ENCODE measurements around the gene GAS2. TPM values are rescaled to one million over a fixed set of nuclear protein-coding genes. Genes with fewer than 3 reads are reported as not detected.

Gene GAS2
- total and polyA plus RNA-seq, 9 of the 15 experiments (the other 6 are each of a cell fraction or from before 2014, with no cell fraction given): 0.77 to 1.9 (median 1.1) TPM

- no TSS peak for BruUV-seq (replicated peaks)
Measured at GRCh38 chr11:22715971-22716370, 49.6 kb downstream of the GAS2 start.

More at GRCh38 chr11:22715971-22716370, 49.6 kb downstream of the GAS2 start:
- Histone ChIP-seq H3K9ac (ENCODE audit: insufficient read depth in 1 of 2, low read depth in 2 of 2, low read length in 2 of 2) (no peak overlapping the region), H4K20me1 (replicated peaks; ENCODE audit: control insufficient read depth, insufficient read depth, low read length) (no peaks in the 10 kb centered on the region), H2AFZ (ENCODE audit: low read depth, low read length) (no peak overlapping the region), H3K4me2 (ENCODE audit: insufficient read depth, low read length) (no peak overlapping the region), H3K79me2 (ENCODE audit: control insufficient read depth, insufficient read depth, low read length) (no peaks in the 10 kb centered on the region), H3K9me1 (ENCODE audit: control insufficient read depth, insufficient read depth, low read length) (no peaks in the 10 kb centered on the region), H3K36me3 (ENCODE audit: control insufficient read depth, insufficient read depth, low read length) (no peaks in the 10 kb centered on the region), H3K27ac (ENCODE audit: extremely low read depth, low read depth, low read length) (no peak overlapping the region), H3K4me1 (replicated peaks in 1 of 2; ENCODE audit: control insufficient read depth in 2 of 2, insufficient read depth in 2 of 2, low read length in 2 of 2) (no peaks in the 10 kb centered on the region), H3K4me3 (no peak overlapping the region), H3K9me3 (replicated peaks; ENCODE audit: control insufficient read depth, insufficient read depth, low read depth, low read length) (no peaks in the 10 kb centered on the region), H3K27me3 (ENCODE audit: control insufficient read depth in 2 of 2, insufficient read depth in 2 of 2, low read length in 2 of 2) (no peaks in the 10 kb centered on the region)
- intact Hi-C loops (cut with micrococcal nuclease) (no loop called here), in situ Hi-C loops (cut with MboI) (no loop called here)
- ChIA-PET CTCF (ENCODE audit: low intra/inter-chr PET ratio) (no interaction called here), POLR2A (no interaction called here)
- WGBS (ENCODE audit: insufficient coverage, low coverage, missing lambda C conversion rate): 11% methylated on average over 3 of the region's 3 CpGs
- no peak for ATAC-seq
- DNase-seq (ENCODE audit: extremely low read depth in 1 of 4, low spot score in 3 of 4): no peak
- no peak for FAIRE-seq
- TF ChIP-seq ZNF316 (IDR thresholded peaks at IDR 0.05): peak; percentile 61
- TF ChIP-seq SIN3B (IDR thresholded peaks at IDR 0.05; ENCODE audit: low read depth): no peak
- no peak for TF ChIP-seq RBBP5 (IDR thresholded peaks at IDR 0.05; ENCODE audit: borderline replicate concordance, insufficient read depth, low read length, poor library complexity, severe bottlenecking)
- TF ChIP-seq ZNF146 (CRISPR knock-in tag; IDR thresholded peaks at IDR 0.05; ENCODE audit: unreplicated experiment): no peak
- TF ChIP-seq NR1H2 (CRISPR knock-in tag; IDR thresholded peaks at IDR 0.05): no peak
- TF ChIP-seq NKRF (IDR thresholded peaks at IDR 0.05; ENCODE audit: borderline replicate concordance): no peak
- TF ChIP-seq KDM2B (CRISPR knock-in tag; IDR thresholded peaks at IDR 0.05): no peak

Measured in K562 (cell line).